NCI-H510A (cell line): Measurements from ENCODE around the gene OCIAD1.
A peak's percentile ranks its signal among the peaks of the same experiment; 100 is the strongest.

ENCODE experiments used
- DNase-seq: peaks from one replicate; lab custom pipeline; 2025; lab: John Stamatoyannopoulos, UW

The OCIAD1 gene

DNA sequence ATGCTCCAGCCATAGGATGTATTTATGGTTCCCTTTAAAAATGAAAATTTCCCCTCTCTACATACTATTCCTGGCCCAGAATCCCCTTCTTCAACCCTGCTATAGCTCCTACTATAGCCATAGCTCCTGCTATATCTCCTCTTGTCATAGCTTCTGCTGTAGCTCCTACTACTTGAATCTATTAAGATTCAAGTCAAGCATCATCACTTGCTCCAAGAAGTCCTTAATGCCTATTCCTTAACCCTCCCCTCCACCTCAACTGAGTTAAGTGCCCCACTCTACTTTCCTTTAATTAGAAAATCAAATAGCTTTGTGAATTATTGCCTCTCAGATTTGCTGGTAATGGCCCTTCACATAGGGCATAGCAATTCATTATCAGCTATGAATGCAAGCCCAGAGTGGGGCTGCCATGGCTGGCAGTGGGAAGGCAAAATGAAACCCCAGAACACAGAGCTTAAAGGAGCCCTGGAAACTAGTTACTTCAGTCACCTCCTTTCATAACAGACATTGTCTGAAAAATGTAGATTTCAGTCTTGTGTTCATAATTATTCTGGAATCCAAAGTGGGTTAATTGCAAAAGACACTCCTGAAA, 60.2 kb downstream of the OCIAD1 start:
- no peak for DNase-seq

DNA sequence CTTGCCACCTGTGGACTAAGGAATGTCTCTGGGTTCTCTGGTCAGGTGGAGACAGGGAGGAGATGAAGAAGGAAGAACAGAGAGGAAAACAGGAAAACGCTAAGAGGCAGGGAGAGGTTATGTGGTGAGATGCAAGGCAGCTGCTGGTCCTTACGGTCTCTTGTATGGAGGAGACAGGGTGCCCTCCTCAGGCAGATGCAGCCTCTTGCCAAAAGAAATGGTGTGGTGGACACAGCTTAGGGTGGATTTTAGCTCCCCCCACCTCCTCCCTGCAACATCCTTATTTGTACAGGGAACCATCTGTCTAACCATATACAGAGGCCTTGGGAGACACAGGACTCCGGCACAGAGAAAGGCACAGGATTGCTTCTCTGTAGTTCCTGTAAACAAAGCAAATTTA, 66.0 kb downstream of the OCIAD1 start:
- DNase-seq: no peak

DNA sequence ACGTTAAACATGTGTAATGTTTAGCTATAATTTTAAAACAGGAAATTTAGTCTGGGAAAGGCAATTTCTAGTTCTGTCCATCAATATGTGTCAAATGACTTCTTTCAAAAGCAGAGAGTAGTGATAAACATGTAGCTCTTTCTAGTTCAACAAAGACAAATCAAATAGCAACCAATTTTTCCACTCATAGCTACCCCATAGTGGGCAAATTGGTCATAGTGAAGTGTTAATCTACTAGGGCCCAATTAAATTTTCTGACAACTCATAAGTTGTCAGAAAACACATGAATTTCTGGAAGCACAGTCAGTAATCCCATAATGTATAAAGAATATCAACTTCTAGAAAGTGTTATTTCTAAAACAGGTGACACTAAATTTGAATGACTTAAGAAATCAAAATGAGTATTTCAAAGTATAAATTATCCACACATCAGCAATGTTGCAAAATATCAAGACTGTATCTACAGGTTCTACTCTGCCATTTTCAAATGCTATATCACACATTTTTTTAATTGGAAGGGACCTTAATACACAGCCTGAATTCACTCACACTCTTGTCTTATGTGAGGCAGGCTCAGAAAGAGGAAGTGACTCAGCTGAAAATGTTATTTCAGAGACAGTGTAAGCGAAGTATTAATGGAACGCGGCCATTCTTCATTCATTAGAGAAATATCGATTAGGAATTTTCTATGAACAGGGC, 68.0 kb downstream of the OCIAD1 start:
- no peak for DNase-seq

GRCh38 chr4:48899432-48899749, 68.5 kb downstream of the OCIAD1 start:
- DNase-seq: no peak

- DNase-seq: no peak
Measured at GRCh38 chr4:48899950-48900349, 69.1 kb downstream of the OCIAD1 start.

- DNase-seq: no peak
Measured at GRCh38 chr4:48901196-48901595, 70.3 kb downstream of the OCIAD1 start.

GRCh38 chr4:48902266-48902665, 71.4 kb downstream of the OCIAD1 start:
- no peak for DNase-seq

- no peak for DNase-seq
Measured at GRCh38 chr4:48904101-48904500, 73.2 kb downstream of the OCIAD1 start.

DNA sequence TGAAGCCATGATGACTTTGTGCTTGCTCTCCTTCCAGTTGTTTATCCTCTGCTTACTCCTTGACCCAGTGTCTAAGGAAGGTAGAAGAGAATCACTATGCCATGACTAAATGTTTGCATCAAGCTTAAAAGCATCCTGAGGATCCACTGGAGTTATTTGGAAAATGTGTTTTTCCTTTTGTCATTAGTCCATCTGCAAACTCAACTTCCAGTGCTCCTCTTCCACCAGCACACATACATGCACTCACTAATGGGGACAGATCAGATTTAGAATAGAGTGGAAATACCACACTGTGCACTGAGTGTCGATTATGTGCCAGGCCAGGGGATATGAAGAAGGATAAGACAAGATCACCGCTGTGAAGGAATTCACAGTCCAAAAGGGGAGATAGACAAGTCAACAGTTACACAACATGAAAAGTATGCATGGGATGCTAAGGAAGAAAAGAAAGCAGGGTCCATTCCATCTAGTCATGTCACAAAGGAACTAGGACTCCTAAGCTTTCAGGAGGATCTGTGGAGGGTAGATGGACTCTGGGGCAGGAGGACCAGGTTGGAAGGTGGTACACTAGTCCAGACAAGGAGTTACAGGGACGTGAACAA, 73.8 kb downstream of the OCIAD1 start:
- DNase-seq: no peak

DNA sequence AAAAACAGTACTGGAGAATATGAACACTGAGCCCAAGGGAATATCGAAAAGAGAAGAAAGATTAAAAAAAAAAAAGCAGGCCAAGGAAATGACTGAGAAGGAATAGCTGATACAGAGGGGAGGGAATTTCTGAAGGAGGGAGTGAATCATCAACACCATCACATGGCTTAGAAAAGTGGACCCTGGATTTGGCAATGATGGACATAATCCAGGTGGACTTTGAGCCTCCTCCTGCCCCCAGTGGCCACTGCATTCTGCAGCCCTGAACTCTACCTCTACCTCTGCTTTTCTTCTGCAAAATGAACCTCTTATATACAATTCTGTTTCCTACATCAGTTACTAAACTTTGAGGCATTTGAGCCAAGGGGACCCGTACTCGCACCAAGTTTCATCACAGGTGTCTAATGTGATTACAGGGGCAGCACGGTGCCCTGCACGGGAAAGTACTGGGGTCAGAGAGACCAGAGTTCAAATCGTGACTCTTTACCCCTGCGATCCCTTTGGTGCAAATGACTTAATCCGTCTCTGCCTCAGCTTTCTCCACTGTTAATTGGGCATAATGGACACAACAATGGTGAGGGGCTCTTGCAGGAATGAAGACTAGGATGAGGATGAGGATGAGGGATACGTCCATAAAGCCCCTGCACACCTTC, 74.6 kb downstream of the OCIAD1 start:
- DNase-seq: no peak

GRCh38 chr4:48906206-48907173, 75.6 kb downstream of the OCIAD1 start, which contains the start of gene OCIAD2:
Gene OCIAD2, minus strand, starts transcription at chr4:48906774. Its CDS starts 2,225 bp downstream, at chr4:48904549.
- peak; percentile 71 for DNase-seq

GRCh38 chr4:48907706-48908477, 77.0 kb downstream of the OCIAD1 start:
- DNase-seq: no peak

DNA sequence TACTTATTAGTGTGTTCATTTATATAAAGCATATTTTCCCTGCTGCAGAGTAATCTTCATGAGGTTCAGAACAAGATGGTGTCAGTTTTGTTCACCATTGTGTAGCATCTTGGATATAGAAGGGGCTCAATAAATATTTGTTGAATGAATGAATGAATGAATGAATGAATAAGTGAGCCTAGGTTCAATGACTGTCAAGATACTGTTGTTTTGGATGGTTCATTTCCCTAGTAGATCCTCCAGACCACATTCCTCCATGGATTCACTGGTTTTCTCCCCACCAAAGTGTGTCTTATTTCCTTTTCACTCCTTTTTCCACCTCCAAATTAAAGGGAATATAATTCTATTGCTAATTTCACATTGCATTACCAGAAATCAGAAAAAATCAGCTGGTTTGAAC, 77.8 kb downstream of the OCIAD1 start:
- no peak for DNase-seq

- no peak for DNase-seq
Measured at GRCh38 chr4:48909697-48910096, 78.8 kb downstream of the OCIAD1 start.

- no peak for DNase-seq
Measured at GRCh38 chr4:48910511-48910910, 79.6 kb downstream of the OCIAD1 start.
